GM12874 (cell line): ENCODE data around the gene LPA.

ENCODE experiments used
- TF ChIP-seq, protein P1 (sequence below): IDR thresholded peaks from 2 replicates; pipeline ENCODE4 v1.5.1; 2011; ENCODE audit warnings: low read depth, mild to moderate bottlenecking, control low read depth, low read length, moderate library complexity; ENCODE audit not compliant: insufficient read depth

LPA gene

DNA sequence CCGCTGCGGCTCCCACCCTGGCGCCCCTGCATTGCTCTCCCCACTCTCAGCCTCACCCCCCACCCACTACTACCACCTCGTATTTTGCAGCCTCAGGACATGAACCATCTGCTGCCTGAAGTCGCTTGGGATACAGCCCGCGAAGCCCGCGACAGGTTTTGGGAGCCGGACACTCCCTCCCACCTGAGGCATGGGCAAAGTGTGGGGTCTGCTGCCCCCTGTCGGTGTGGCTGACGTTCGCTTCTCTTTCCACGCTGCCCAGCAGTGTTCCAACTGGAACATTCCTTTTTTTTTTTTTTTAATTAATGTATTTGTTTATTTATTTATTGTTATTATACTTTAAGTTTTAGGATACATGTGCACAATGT, 15.3 kb upstream of the LPA start:
- TF ChIP-seq, protein P1, sequence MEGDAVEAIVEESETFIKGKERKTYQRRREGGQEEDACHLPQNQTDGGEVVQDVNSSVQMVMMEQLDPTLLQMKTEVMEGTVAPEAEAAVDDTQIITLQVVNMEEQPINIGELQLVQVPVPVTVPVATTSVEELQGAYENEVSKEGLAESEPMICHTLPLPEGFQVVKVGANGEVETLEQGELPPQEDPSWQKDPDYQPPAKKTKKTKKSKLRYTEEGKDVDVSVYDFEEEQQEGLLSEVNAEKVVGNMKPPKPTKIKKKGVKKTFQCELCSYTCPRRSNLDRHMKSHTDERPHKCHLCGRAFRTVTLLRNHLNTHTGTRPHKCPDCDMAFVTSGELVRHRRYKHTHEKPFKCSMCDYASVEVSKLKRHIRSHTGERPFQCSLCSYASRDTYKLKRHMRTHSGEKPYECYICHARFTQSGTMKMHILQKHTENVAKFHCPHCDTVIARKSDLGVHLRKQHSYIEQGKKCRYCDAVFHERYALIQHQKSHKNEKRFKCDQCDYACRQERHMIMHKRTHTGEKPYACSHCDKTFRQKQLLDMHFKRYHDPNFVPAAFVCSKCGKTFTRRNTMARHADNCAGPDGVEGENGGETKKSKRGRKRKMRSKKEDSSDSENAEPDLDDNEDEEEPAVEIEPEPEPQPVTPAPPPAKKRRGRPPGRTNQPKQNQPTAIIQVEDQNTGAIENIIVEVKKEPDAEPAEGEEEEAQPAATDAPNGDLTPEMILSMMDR: no peak

DNA sequence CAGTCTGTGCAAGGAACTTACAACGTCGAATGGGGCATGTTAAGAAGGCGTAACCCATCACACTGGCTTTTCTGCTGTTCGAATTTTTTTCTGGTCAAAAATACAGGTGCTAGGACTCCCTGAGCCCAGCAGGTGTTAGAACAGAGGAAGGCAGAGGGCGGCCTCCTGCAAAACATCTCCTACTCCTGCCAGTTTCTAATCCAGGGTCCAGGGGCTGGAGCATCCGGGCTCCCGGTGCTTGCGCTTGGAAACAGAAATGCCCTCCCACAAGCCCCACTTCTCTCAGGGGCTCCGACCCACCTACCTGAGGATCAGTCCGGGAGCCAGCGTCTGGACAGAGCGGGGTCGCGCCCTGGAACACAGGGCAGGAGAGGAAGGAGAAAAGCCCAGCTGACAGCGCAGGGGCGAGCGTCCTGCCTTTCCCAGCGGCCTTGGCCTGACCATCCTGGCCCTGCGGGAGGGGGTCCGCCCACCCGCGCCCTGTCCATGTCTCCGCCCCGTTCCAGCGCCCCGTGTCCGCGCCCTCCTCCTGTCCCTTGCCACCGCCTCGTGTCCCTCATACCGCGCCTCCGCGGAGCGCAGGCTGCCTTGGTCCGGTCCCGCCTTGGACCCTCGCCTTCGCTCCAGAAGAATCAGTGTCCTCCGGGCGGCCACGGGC, 14.8 kb upstream of the LPA start:
- TF ChIP-seq, protein P1: no peak

DNA sequence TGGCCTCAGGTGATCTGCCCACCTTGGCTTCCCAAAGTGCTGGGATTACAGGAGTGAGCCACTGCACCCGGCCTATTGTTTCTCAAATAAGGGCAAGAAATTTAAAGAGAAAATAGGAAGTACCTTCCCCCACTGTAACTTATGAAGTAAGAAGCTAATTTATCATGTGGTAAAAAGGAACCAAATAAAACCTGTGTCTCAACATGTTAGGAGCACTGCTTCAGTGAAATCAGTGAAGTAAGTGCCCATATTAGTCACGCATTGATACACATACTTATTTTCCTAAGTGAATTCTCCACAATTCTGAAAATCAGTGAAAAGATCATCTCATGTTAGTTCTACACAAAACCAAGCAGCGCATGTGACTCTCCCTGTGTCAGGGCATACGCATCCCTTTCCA, 14.2 kb upstream of the LPA start:
- TF ChIP-seq, protein P1: no peak

DNA sequence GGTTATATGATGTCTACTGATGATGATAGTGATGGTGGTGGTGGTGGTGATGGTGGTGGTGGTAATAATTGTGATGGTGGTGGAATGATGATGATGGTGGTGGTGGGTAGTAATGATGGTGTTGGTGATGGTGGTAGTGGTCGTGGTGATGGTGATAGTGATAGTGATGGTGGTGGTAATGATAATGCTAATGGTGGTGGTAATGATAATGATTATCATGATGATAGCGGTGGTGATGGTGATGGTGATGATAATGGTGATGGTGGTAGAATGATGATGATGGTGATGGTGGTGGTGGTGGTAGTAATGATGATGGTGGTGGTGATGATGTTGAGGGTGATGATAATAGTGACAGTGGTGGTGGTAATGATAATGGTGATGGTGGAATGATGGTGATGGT, 4.5 kb upstream of the LPA start:
- TF ChIP-seq, protein P1: no peak

DNA sequence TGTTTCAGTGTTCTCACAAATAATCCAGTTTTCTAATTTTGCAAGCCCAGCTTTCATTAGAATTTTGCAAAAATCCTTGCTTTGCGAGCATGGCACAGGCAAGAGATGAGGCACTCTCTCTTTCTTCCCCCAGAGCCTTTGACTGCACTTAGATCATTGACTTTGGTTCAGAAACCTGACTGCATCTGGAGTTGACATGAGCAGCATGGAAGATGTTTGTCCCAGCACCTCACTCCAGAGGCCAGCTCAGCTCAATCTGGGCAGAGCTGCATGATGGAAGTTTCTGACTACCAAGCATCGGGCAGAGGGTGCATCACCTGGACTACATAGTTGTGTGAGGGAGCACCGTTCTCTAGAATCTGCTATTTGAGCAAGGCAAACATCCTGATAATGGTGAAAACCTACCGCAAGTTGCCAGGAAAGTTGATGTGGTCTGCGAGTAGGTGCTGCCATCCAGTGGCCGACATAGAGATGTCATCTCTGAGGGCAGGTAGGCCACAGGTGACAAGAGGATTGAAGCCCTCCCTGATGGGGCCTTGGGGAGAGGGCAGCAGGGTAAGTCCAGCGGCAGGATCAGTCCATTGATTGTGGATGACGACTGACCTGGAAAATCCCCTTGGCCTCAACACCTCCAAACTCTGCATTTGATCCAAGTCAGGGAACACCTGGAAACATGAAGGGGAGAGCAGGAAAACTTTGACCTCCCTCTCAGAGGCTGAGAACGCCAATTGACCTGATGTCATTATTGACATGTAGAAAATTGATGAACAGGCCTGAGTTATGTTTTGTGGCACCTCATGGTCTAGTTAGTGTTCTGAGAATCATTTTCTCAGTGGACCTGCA, 3.8 kb upstream of the LPA start:
- TF ChIP-seq, protein P1: peak; percentile 64

DNA sequence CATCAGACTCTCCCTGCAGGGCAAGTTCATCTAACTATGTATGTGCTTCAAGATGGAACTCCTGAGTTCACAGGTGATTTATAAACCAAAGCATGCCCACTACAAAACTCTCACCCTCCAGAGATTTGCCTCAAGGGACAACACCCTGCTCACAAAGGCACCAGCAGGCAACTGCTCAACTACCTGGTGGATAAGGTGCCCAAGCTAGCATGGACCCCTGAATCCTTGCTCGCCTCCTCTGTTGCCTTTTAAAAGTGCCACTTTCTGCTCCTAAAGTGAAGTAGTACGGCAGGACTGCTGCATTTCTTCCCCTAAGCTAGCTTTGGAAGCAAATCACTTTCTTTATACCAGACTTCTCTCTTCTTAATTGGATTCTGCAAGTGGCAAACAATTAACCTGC, 1.2 kb downstream of the LPA start:
- TF ChIP-seq, protein P1: no peak

DNA sequence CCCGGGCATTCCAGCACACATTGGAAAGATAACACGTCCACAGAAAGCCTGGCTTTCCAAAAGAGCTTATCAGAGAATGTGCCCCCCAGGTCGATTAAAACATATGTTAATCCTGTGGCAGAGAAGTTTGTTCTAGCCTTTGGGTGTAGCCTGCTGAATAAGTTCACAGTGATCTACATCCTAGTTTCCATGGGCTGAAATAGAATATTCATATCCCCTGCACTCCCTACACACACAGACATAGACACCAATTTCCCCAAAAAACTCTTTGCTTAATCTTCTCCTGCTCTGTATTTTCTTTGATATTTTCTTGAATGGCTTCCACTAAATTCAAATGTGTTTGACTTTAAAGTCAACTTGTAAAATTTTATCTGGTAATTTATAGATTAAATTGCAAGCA, 1.6 kb downstream of the LPA start:
- TF ChIP-seq, protein P1: no peak
